Left renal pelvis (tissue), 4 donors: ENCODE data around the gene CACNB4. TPM values are rescaled to one million over a fixed set of nuclear protein-coding genes. Genes with fewer than 3 reads are reported as not detected.
"Not testable (repeated sequence)": the region's sequence is repeated elsewhere in the genome, so short reads cannot be mapped to it uniquely, and the experiment has no call there.

Experiments used
- DNase-seq, 4 donors: peaks; one replicate each; pipeline ENCODE4 v3.0.0-alpha.2; 2013; ENCODE audit warnings: low read depth in 4 of 4, low spot score in 3 of 4
- polyA plus RNA-seq, 4 donors: library from polyadenylated mRNA; unstranded; fragments of 120-200 nt; gene quantifications; one replicate each; pipeline ENCODE4 v1.2.1, GENCODE V29; 2013; ENCODE audit not compliant: insufficient read length in 4 of 4

CACNB4 gene
- polyA plus RNA-seq, 4 donors, result 3.1 to 12.9 (median 11.7) TPM

DNA sequence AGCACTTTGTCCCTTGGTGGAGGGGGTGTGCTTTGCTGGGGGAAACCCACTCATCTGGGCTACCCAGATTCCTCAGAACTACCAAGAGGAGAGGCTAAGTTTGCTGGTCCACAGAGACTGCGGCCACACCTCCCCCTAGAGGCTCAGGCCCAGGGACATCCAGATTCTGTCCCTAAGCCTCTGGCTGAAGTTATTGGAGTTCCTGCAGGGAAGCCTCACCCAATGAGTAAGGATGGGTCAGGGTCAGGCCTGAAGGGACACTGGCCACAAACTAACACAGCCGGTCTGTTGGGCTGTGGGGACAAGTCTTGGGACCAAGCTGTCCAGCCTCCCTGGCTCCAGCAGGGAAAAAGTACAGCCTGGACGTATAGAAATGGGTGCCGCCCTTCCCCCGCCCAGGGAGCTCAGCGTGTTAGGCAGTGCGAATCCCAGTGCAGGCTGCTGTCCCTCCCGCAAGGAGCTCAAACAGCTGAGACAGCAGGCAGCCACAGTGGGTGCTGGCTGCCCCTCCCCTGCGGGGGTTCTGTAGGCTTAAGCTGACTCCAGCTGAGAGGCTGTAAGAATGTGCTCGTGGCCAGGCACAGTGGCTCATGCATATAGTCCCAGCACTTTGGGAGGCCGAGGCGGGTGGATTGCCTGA is 183.7 kb downstream of the CACNB4 start:
- no peak for DNase-seq

DNA sequence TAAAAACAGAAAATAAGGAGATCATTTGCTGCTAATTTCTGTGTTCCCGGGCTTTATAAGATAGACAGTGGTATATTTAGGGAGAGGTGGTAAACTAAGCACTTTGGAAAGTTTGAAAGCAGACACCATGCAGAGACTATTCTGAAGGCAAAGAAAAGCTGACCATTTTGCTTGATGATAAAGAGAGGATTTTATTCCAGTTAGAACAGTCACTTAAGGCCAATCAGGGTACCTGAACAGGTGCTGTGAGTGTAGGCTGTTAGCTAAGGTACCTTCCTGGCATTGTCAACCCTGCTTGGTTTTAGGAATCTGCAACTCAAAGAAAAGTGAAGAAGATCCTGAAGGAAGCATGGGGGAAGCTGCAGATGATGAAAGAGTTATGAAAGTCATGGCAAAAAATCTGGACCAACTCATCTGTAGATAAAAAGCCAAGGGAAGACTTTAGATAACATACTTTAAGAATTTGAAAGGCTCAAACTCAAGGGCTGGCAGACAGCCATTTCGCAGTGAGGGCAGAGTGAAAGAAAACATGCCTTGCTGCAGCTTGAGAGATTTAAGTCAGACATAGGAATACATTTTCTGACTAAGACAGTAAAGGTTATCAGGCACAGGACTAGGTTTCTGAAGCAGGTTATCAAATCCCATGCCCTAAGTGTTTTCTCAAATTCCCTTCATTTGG is 190.5 kb downstream of the CACNB4 start:
- DNase-seq, result no peak

GRCh38 chr2:151907286-151908203 is 191.3 kb downstream of the CACNB4 start:
- no peak for DNase-seq

- no peak for DNase-seq
These were observed 192.2 kb downstream of the CACNB4 start for GRCh38 chr2:151906633-151906998.

DNA sequence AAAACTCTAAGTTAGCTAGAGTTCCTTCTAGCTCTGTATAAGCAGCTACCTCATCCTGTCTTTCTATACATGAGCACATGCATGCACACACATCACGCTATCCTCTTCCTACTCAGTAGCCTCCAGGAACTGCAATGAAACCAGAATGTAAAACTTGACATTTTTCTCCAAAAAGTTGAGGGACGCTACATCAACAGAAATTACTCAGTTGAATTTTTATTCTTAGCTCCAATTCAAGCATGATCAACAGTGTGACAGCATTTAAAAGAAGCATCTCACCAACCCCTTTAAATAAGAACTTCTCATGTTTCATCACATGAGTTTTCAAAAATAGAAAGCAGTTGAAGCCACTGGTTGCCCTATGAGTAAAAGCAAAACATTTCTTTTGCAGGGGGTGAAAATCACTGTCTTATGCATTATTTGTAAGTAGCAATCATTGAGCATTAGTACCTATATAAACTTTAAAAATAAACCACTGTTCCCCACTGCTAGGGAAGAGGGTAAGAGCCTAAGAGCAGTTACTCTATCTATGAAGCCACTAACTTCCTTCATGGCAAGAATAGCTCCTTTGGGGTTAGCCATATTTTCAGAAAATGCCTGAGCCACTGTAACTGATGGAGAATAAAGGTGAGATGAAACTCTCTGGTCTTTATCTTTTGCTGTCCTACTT is 192.7 kb downstream of the CACNB4 start:
- no peak for DNase-seq

DNA sequence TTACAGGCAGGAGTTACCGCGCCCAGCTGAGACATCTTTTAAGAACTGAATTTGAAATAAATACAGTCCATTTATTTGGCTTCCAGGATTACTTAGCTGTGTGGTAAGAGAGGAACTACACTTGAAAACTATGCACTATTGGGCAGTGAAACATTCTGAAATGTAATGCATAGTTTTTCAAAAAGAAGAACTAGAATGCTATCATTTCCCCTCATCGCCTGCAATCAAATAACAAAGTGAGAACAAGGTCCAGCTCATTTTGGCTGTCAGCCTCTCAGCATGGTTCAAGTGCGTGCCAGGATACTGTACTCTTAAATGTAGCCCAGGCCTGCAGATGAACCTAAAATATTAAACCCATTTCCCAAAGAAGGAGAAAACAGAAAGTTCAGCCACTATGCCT is 194.0 kb downstream of the CACNB4 start:
- DNase-seq, result no peak

DNA sequence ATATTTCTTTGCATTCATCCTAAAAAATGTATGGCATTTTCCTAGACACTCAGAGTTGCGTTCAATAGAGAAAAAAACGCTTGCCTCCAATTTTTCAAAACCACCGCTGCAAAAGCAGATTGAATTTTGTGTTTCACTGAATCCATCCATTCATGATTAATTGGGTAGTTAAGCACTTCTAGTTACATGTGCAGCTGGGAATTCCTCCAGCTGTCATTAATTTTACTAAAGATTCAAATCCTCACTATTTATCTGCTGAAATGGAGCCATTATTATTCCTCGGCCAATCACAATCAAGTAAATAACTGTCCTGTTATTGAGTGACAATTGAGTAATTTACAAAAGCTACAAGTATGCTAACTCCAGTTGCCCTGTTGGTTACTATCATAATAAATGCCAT is 194.8 kb downstream of the CACNB4 start:
- DNase-seq, result no peak

- no peak for DNase-seq
These were observed 196.0 kb downstream of the CACNB4 start for GRCh38 chr2:151902829-151903228.

- DNase-seq, result no peak
These were observed 198.5 kb downstream of the CACNB4 start for GRCh38 chr2:151900331-151900730.

DNA sequence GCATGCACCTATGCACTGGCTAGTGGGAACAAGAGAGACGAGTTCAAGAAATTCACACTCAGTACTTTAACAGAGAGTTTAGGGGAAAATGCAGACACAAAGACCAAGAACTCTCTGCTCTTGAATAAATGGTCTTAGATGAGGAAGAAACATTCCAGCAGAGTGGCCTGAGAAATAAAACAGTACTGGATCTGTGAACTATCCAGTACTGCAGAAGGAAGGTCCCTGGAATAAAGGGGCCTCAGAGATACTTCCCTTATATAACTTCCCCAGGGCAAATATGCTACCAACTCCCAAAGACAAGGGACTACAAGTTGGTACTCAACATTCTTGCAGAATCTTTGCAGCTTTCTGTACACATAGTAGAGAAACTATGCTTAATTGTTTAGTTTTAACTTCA is 199.7 kb downstream of the CACNB4 start:
- no peak for DNase-seq

DNA sequence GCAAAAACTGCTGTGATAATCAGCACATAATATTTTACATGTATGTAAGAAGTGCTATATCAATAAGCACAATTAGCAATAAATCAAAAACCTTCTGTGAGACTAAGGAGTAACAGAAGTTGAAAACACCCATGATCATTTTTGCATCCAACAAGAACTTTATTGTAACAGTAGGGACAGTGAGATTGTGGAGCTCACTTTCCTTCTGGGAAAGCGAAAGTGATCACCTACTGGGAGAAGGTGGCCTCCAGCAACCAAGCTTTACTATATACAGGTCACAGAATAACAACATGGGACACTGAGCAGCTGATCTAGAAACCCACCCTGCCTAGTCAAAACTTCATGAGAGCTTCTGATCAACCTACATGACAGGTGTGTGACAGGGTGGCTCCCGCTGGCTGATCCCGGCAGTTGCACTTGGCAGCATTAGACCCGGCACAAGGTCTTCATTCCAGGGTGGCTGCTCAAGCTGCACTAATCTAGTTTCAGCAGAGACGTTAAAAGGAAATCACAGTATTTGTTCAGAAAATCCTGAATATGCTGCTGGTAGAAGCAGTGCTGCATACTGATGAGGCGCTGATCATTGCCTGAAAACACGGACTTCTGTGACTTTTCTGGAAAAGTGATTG is 207.2 kb downstream of the CACNB4 start:
- peak in 2 of 4 donors; percentile 9 to 14 for DNase-seq

DNA sequence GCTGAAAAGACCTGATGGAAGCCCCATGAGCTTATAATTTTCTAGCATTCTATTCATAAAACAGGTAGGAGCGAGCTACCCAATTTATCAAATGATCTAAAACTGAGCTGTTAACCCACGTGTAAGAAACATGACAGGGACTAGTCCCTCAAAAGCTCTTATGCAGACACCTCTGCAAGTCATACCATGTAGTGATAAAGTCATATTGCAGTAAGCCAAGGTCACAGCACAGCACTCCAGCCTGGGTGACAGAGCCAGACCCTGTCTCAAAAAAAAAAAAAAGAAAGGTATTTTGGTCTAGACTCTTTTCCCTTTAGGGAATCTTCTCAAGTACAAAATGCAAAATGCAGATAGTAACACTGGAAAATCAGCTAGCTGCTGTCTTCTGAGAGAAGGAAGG is 211.7 kb downstream of the CACNB4 start:
- DNase-seq, result no peak

GRCh38 chr2:151886241-151886640 is 212.6 kb downstream of the CACNB4 start:
- no peak for DNase-seq

DNA sequence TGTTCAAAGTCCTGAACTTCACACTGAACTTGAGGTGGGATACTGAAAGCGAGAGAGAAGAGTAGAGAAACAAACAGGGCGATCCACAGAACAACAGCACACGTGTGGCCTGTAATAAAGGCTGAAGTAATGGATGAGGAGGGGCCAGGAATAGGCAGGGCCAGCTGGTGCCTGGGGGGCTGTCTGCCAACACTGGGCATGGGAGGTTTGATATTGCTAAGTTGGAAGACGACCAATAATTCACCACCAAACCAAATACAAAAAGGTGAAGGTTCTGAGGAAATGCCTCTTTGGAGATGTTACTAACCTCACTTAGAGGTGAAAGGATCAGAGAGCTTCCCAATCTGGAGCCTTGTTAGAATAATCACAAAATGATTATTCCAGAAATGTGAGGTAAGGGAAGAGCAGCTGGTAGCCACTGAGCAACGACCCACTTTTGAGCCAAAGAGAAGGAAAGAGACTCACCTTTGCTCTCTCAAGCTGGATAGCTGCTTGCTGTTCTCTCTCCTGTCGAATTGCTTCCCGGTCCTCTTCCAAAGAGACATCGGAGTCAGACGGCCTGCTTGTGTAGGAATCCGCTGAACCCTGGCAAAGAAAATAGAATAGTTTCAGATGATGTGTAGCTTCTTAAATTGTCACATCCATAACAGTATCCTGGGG is 215.9 kb downstream of the CACNB4 start:
- no peak for DNase-seq

DNA sequence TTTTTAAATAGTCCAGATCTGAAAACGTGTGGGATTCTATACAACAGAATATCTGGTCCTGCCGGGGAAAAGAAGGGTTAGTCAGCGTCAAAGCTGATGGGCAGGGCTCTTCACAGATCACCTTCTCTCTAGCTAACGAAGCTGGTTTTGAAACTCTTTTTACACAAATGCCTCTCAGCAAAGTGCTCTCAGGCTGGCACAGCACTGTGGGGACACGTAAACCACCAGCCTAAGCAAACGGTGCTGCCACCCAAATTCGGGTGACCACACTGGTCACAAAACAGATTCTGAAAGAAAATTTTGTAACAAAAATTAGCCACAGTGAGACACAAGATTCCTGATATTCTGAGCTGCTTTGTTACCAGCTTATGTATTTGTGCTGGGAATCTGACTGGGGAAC is 217.5 kb downstream of the CACNB4 start:
- no peak for DNase-seq

- no peak for DNase-seq
These were observed 218.3 kb downstream of the CACNB4 start for GRCh38 chr2:151880586-151880985.

- DNase-seq, result no peak
These were observed 219.9 kb downstream of the CACNB4 start for GRCh38 chr2:151878655-151879563.

GRCh38 chr2:151878204-151878603 is 220.6 kb downstream of the CACNB4 start:
- no peak for DNase-seq

GRCh38 chr2:151875631-151876030 is 223.2 kb downstream of the CACNB4 start:
- not testable (repeated sequence) for DNase-seq
